LNCaP clone FGC (cell line): ENCODE data around the gene VPS9D1.
A peak's percentile ranks its signal among the peaks of the same experiment; 100 is the strongest.
"Not testable (repeated sequence)": the region's sequence is repeated elsewhere in the genome, so short reads cannot be mapped to it uniquely, and the experiment has no call there.

Experiments used
- DNase-seq: peaks from one replicate; pipeline ENCODE4 v3.0.0-alpha.2; 2011; ENCODE audit warnings: low read depth
- H3K4me3 ChIP-seq: 2 replicates; pipeline ENCODE4 v1.5.1; 2011; ENCODE audit warnings: mild to moderate bottlenecking, low read depth, low read length, control low read depth
- TF ChIP-seq, protein P1 (sequence below): IDR thresholded peaks from 2 replicates; pipeline ENCODE4 v1.5.1; 2012; ENCODE audit warnings: mild to moderate bottlenecking; ENCODE audit not compliant: control insufficient read depth, insufficient read depth; ENCODE audit errors: extremely low read depth

VPS9D1 gene

DNA sequence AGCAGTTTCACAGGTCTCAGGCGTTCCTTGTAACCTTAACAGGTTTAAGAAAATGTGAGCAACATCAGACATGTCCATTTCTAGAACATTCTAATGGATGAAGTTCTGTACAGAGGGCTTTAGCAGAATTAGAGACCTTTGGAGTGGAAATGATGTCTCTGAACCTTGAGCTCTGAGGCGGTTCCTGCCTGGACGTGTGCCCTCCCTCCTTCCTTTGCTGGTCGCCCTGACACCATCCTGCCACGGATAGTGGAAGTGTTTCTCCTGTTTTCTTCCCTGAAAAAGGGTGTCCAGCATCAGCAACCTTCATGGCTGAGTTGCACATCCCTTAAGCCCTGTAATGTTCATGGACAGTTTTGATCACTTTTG lies 51.9 kb downstream of the VPS9D1 start:
- TF ChIP-seq, protein P1, sequence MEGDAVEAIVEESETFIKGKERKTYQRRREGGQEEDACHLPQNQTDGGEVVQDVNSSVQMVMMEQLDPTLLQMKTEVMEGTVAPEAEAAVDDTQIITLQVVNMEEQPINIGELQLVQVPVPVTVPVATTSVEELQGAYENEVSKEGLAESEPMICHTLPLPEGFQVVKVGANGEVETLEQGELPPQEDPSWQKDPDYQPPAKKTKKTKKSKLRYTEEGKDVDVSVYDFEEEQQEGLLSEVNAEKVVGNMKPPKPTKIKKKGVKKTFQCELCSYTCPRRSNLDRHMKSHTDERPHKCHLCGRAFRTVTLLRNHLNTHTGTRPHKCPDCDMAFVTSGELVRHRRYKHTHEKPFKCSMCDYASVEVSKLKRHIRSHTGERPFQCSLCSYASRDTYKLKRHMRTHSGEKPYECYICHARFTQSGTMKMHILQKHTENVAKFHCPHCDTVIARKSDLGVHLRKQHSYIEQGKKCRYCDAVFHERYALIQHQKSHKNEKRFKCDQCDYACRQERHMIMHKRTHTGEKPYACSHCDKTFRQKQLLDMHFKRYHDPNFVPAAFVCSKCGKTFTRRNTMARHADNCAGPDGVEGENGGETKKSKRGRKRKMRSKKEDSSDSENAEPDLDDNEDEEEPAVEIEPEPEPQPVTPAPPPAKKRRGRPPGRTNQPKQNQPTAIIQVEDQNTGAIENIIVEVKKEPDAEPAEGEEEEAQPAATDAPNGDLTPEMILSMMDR = no peak
- H3K4me3 ChIP-seq = no peak overlapping the region
- DNase-seq = no peak

GRCh38 chr16:89667633-89668032 lies 53.1 kb downstream of the VPS9D1 start:
- TF ChIP-seq, protein P1 = no peak
- DNase-seq = no peak
- no peak overlapping the region for H3K4me3 ChIP-seq

DNA sequence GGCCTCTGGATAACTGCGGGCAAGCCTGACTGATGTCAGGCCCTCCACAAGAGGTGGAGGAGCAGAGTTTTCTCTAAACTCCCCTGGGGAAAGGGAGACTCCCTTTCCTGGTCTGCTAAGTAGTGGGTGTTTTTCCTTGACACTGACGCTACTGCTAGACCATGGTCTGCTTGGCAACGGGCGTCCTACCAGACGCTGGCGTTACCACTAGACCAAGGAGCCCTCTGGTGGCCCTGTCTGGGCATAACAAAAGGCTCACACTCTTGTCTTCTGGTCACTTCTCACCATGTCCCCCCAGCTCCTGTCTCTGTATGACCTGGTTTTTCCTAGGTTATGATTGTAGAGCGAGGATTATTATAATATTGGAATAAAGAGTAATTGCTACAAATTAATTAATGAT lies 53.7 kb downstream of the VPS9D1 start:
- not testable (repeated sequence) for DNase-seq, H3K4me3 ChIP-seq
- TF ChIP-seq, protein P1 = peak; percentile 44

DNA sequence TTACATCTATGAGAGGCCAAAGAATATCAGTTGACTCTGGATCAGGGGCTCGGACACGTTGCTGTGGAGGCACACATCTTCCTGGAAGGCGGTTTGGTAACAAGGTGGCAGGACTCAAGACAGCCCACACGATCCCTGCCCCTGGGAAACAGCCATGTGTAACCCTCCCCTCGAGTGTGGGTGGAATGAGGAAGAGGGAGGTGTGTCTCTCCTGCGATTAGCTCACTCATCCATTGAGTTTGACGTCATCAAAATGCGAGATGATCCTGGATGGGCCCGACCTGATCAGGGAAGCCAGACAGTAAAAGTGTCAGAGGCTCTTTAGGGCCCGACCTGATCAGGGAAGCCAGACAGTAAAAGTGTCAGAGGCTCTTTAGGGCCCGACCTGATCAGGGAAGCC lies 56.5 kb downstream of the VPS9D1 start:
- not testable (repeated sequence) for DNase-seq, H3K4me3 ChIP-seq

GRCh38 chr16:89661215-89661614 lies 59.5 kb downstream of the VPS9D1 start:
- no peak for DNase-seq
- H3K4me3 ChIP-seq = no peak overlapping the region
- TF ChIP-seq, protein P1 = no peak

DNA sequence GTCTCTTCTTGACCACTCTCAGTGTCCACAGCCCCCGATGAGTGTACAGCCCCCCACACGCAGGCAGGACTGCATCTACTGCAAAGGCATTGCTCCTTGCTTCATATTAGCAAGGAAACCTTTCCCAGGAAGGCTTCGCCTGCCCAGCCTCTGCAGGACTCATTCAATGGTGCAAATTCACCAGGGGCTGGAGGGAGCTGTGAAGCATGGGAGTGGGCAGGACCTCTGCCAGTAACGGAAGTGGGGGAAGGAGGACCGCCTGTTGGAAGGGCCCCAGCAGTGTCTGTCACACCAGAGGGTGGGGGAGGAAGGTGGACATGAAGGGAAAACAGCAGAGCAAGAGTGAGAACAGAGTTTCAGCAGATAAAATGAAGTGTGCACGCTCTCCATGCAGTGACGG lies 60.6 kb downstream of the VPS9D1 start:
- TF ChIP-seq, protein P1 = no peak
- H3K4me3 ChIP-seq = no peak overlapping the region
- DNase-seq = no peak

GRCh38 chr16:89658221-89658879 lies 62.3 kb downstream of the VPS9D1 start:
- TF ChIP-seq, protein P1 = no peak
- H3K4me3 ChIP-seq = peak overlapping the region; percentile 90
- no peak for DNase-seq
